WTC11 (cell line): ENCODE measurements around the gene TBCEL. TPM values are rescaled to one million over a fixed set of nuclear protein-coding genes. Genes with fewer than 3 reads are reported as not detected.

Experiments used
- ATAC-seq: fragments of 200-7000 bp; cut with Tn5 transposase; 2 replicates; pipeline ENCODE4 v1.10.0; 2021; ENCODE audit warnings: mild to moderate bottlenecking, moderate library complexity
- CTCF ChIA-PET: fragments of 300-600 bp; sonication (Branson Sonifier 250); formaldehyde crosslinking; loops from one replicate; lab custom pipeline; 2021; ENCODE audit warnings: antibody characterized with exemption; lab: Charles Lee
- POLR2A ChIA-PET: fragments of 350-600 bp; sonication (Branson Sonifier 250); formaldehyde crosslinking; loops from one replicate; lab custom pipeline; 2021; ENCODE audit warnings: antibody characterized with exemption; lab: Charles Lee
- DNase-seq: peaks from one replicate; pipeline ENCODE4 v3.0.0; 2021; ENCODE audit warnings: low spot score
- H3K27ac Mint-ChIP-seq: 2 replicates; pipeline ENCODE4 v1.8.0; 2021; ENCODE audit warnings: mixed read lengths
- H3K27me3 Mint-ChIP-seq: 2 replicates; pipeline ENCODE4 v1.8.0; 2021; ENCODE audit warnings: low read depth, mild to moderate bottlenecking, moderate library complexity, mixed read lengths
- H3K36me3 Mint-ChIP-seq: 2 replicates; pipeline ENCODE4 v1.8.0; 2021; ENCODE audit warnings: mixed read lengths
- H3K4me1 Mint-ChIP-seq: 2 replicates; pipeline ENCODE4 v1.8.0; 2022; ENCODE audit warnings: mixed read lengths
- H3K4me3 Mint-ChIP-seq: 2 replicates; pipeline ENCODE4 v1.8.0; 2021; ENCODE audit warnings: mild to moderate bottlenecking, moderate library complexity, mixed read lengths
- H3K9me3 Mint-ChIP-seq: 2 replicates; pipeline ENCODE4 v1.8.0; 2021; ENCODE audit warnings: mixed read lengths
- AFF4 ChIP-seq: sonication (generic); formaldehyde crosslinking; IDR thresholded peaks from 2 replicates; pipeline ENCODE4 v1.8.1; 2023; ENCODE audit warnings: mild to moderate bottlenecking, missing genetic modification reagents, borderline replicate concordance
- ETV6 ChIP-seq: sonication (generic); formaldehyde crosslinking; IDR thresholded peaks from 2 replicates; pipeline ENCODE4 v1.8.1; 2022; ENCODE audit warnings: mild to moderate bottlenecking, missing genetic modification reagents
- GABPB1 ChIP-seq: sonication (generic); formaldehyde crosslinking; IDR thresholded peaks from 2 replicates; pipeline ENCODE4 v1.8.1; 2023; ENCODE audit warnings: mild to moderate bottlenecking, missing genetic modification reagents
- MAX ChIP-seq: sonication (generic); formaldehyde crosslinking; IDR thresholded peaks from 2 replicates; pipeline ENCODE4 v1.8.0; 2022; ENCODE audit warnings: mild to moderate bottlenecking, missing genetic modification reagents
- PRDM15 ChIP-seq: sonication (generic); formaldehyde crosslinking; IDR thresholded peaks from 2 replicates; pipeline ENCODE4 v1.8.0; 2022; ENCODE audit warnings: missing genetic modification reagents
- STAT6 ChIP-seq: sonication (generic); formaldehyde crosslinking; conservative IDR thresholded peaks from 2 replicates; pipeline ENCODE4 v1.8.1; 2023; ENCODE audit warnings: mild to moderate bottlenecking, low read depth, missing genetic modification reagents, moderate library complexity
- TCF7 ChIP-seq: sonication (generic); formaldehyde crosslinking; IDR thresholded peaks from 2 replicates; pipeline ENCODE4 v1.8.0; 2022; ENCODE audit warnings: mild to moderate bottlenecking, low read depth, missing genetic modification reagents, moderate library complexity
- TEAD4 ChIP-seq: sonication (generic); formaldehyde crosslinking; IDR thresholded peaks from 2 replicates; pipeline ENCODE4 v1.8.0; 2022; ENCODE audit warnings: mild to moderate bottlenecking, missing genetic modification reagents
- ZNF121 ChIP-seq: sonication (generic); formaldehyde crosslinking; IDR thresholded peaks from 2 replicates; pipeline ENCODE4 v1.8.0; 2023; ENCODE audit warnings: missing genetic modification reagents
- ZNF317 ChIP-seq: sonication (generic); formaldehyde crosslinking; IDR thresholded peaks from 2 replicates; pipeline ENCODE4 v1.8.1; 2023; ENCODE audit warnings: low read depth, mild to moderate bottlenecking, moderate library complexity, missing genetic modification reagents, borderline replicate concordance
- ZNF416 ChIP-seq: fragments of 250-450 bp; sonication (Bioruptor Pico); IDR thresholded peaks from 2 replicates; pipeline ENCODE4 v1.9.0; 2021; ENCODE audit warnings: mild to moderate bottlenecking, inconsistent platforms
- ZNF671 ChIP-seq: fragments of 250-450 bp; sonication (Bioruptor Pico); IDR thresholded peaks from 2 replicates; pipeline ENCODE4 v1.8.0; 2021; ENCODE audit warnings: mild to moderate bottlenecking
- total RNA-seq: library from RNA; stranded (reverse); gene quantifications from 3 replicates; pipeline ENCODE4 v1.2.3, GENCODE V29; 2021

Gene TBCEL
- total RNA-seq, 1 experiment from 2014 or later, result 9.5 TPM

- CTCF ChIA-PET, result interaction anchor here (1.5 kb wide), 1 partner anchor 137 kb away, joined by 3 read pairs; no protein-coding TSS in a partner anchor
- POLR2A ChIA-PET, result no interaction called here
- no peak for ATAC-seq
Observed at GRCh38 chr11:121057922-121058321, 34.0 kb downstream of the TBCEL start.

More at GRCh38 chr11:121057922-121058321, 34.0 kb downstream of the TBCEL start:
- H3K36me3 Mint-ChIP-seq, result peaks cover 29% of the 10 kb centered on the region
- H3K27me3 Mint-ChIP-seq, result no peaks in the 10 kb centered on the region
- H3K4me1 Mint-ChIP-seq, result no peaks in the 10 kb centered on the region
- H3K4me3 Mint-ChIP-seq, result no peak overlapping the region
- TF ChIP-seq ZNF317 (CRISPR knock-in tag) (no peak), TCF7 (CRISPR knock-in tag) (no peak), MAX (CRISPR knock-in tag) (no peak), TEAD4 (CRISPR knock-in tag) (no peak), PRDM15 (CRISPR knock-in tag) (no peak), STAT6 (CRISPR knock-in tag) (no peak), ZNF671 (no peak), AFF4 (CRISPR knock-in tag) (no peak), ZNF416 (CRISPR knock-in tag) (no peak), ZNF121 (CRISPR knock-in tag) (no peak), GABPB1 (no peak), ETV6 (CRISPR knock-in tag) (no peak)
- H3K9me3 Mint-ChIP-seq, result no peaks in the 10 kb centered on the region
- no peak overlapping the region for H3K27ac Mint-ChIP-seq
- no peak for DNase-seq
